HL-60 (cell line): ENCODE measurements around the gene BAZ2B.

ENCODE experiments used
- DNase-seq, 2 experiments: peaks; one replicate each; pipeline ENCODE4 v3.0.0-alpha.2; 2010 to 2020; ENCODE audit warnings: low read depth in 1 of 2, low spot score in 1 of 2
- H3K27ac ChIP-seq: fragments of 250-450 bp; sonication (Bioruptor Pico); replicated peaks from 2 replicates; pipeline ENCODE4 v1.5.1; 2020; ENCODE audit warnings: mild to moderate bottlenecking, moderate library complexity
- H3K27me3 ChIP-seq: fragments of 250-450 bp; sonication (Bioruptor Pico); 2 replicates; pipeline ENCODE4 v1.5.1; 2021; ENCODE audit warnings: mild to moderate bottlenecking, moderate library complexity; ENCODE audit not compliant: insufficient read depth, poor library complexity, severe bottlenecking
- H3K4me3 ChIP-seq: replicated peaks from 2 replicates; pipeline ENCODE4 v1.5.1; 2011; ENCODE audit warnings: mild to moderate bottlenecking, control low read depth, low read length; ENCODE audit not compliant: insufficient read depth
- CTCF ChIP-seq: IDR thresholded peaks from one replicate; pipeline ENCODE4 v1.5.1; 2011; ENCODE audit warnings: low read length, control low read depth, inconsistent platforms; ENCODE audit not compliant: insufficient read depth
- GABPA ChIP-seq: IDR thresholded peaks from 2 replicates; pipeline ENCODE4 v1.6.1; 2012; ENCODE audit warnings: low read depth
- POLR2AphosphoS5 ChIP-seq: IDR thresholded peaks from 2 replicates; pipeline ENCODE4 v1.6.1; 2012; ENCODE audit warnings: low read depth
- REST ChIP-seq: IDR thresholded peaks from 2 replicates; pipeline ENCODE4 v1.6.1; 2012; ENCODE audit warnings: low read depth; ENCODE audit not compliant: insufficient replicate concordance
- SPI1 ChIP-seq: IDR thresholded peaks from 2 replicates; pipeline ENCODE4 v1.6.1; 2012; ENCODE audit warnings: low read depth, mild to moderate bottlenecking, borderline replicate concordance

BAZ2B gene

GRCh38 chr2:159326569-159327255, 289.6 kb downstream of the BAZ2B start:
- TF ChIP-seq SPI1 (no peak), REST (no peak), POLR2AphosphoS5 (no peak), GABPA (no peak), CTCF (no peak)
- Histone ChIP-seq H3K27me3 (no peaks in the 10 kb centered on the region), H3K27ac (peak overlapping the region; percentile 54), H3K4me3 (no peak overlapping the region)
- peak; percentile 65 to 76 for DNase-seq

GRCh38 chr2:159322419-159322818, 293.9 kb downstream of the BAZ2B start:
- DNase-seq = no peak
- Histone ChIP-seq H3K4me3 (no peak overlapping the region), H3K27ac (no peak overlapping the region), H3K27me3 (no peaks in the 10 kb centered on the region)
- TF ChIP-seq GABPA (no peak), REST (no peak), SPI1 (no peak), CTCF (no peak), POLR2AphosphoS5 (no peak)

- no peak overlapping the region for H3K4me3 ChIP-seq
- no peaks in the 10 kb centered on the region for H3K27me3 ChIP-seq
- no peak for DNase-seq
- H3K27ac ChIP-seq = no peak overlapping the region
- no peak for TF ChIP-seq CTCF
- no peak for TF ChIP-seq REST
- TF ChIP-seq SPI1 = no peak
- no peak for TF ChIP-seq POLR2AphosphoS5
- TF ChIP-seq GABPA = no peak
Observed at GRCh38 chr2:159317392-159318088, 298.8 kb downstream of the BAZ2B start.
